HCT116 (cell line): ENCODE data around the gene GPR12. TPM values are rescaled to one million over a fixed set of nuclear protein-coding genes. Genes with fewer than 3 reads are reported as not detected.

Experiments
- ATAC-seq: fragments of 200-7000 bp; cut with Tn5 transposase; 2 replicates; pipeline ENCODE4 v1.9.1; 2020; ENCODE audit warnings: mild to moderate bottlenecking, moderate library complexity
- BruUV-seq: library from RNA; stranded (reverse); fragments of 400-500 nt; replicated peaks from 2 replicates; lab custom pipeline; 2021; lab: Mats Ljungman, UMichigan
- CTCF ChIA-PET: fragments of 300-600 bp; sonication (Branson Sonifier 250); formaldehyde crosslinking; loops from one replicate; lab custom pipeline; 2021; ENCODE audit warnings: antibody characterized with exemption; lab: Charles Lee
- POLR2A ChIA-PET: fragments of 300-600, 350-600 bp; sonication (Branson Sonifier 250); formaldehyde crosslinking; loops from one replicate; lab custom pipeline; 2021; ENCODE audit warnings: antibody characterized with exemption; lab: Charles Lee
- RAD21 ChIA-PET, 2 experiments: fragments of 300-600 bp; sonication (Branson Sonifier 250); formaldehyde crosslinking; loops; one replicate each; lab custom pipeline; 2023; ENCODE audit warnings: low total read pairs in 2 of 2; ENCODE audit not compliant: uncharacterized antibody in 2 of 2, unreplicated experiment in 2 of 2, low non-redundant PET in 1 of 2; lab: Charles Lee
- DNase-seq: peaks from one replicate; pipeline ENCODE4 v3.0.0-alpha.2; 2010; ENCODE audit warnings: low read depth, low spot score
- H2AFZ ChIP-seq: fragments of 200-600 bp; shearing (Covaris generic), sonication (generic); 2 replicates; pipeline ENCODE4 v1.6.1; 2017; ENCODE audit warnings: low read depth, mixed run types, mixed read lengths, antibody characterized with exemption, low read length; ENCODE audit not compliant: poor library complexity, severe bottlenecking
- H3K27ac ChIP-seq: 2 replicates; pipeline ENCODE4 v1.5.1; 2012; ENCODE audit warnings: low read depth, low read length
- H3K27me3 ChIP-seq: fragments of 200-600 bp; sonication (generic); 2 replicates; pipeline ENCODE4 v1.6.1; 2016; ENCODE audit warnings: mixed run types, low read length, mixed read lengths; ENCODE audit not compliant: insufficient read depth
- H3K36me3 ChIP-seq, 2 experiments: fragments of 200-500 bp in 1 of 2; fragments of 200-600 bp in 1 of 2; sonication (Bioruptor generic) in 1 of 2; sonication (generic) in 1 of 2; 2 replicates each; pipeline versions ENCODE4 v1.5.1 to v1.6.1; 2014 to 2016; ENCODE audit warnings: low read length in 2 of 2, inconsistent platforms in 1 of 2, mixed read lengths in 1 of 2, mixed run types in 1 of 2; ENCODE audit not compliant: insufficient read depth in 2 of 2, control insufficient read depth in 1 of 2
- H3K4me1 ChIP-seq, 2 experiments: fragments of 200-600 bp in 1 of 2; sonication (generic) in 1 of 2; 2 replicates each; pipeline versions ENCODE4 v1.5.1 to v1.6.1; 2012 to 2017; ENCODE audit warnings: low read length in 2 of 2, inconsistent platforms in 1 of 2, mild to moderate bottlenecking in 1 of 2, mixed read lengths in 1 of 2, mixed run types in 1 of 2, moderate library complexity in 1 of 2; ENCODE audit not compliant: insufficient read depth in 2 of 2, control insufficient read depth in 1 of 2
- H3K4me2 ChIP-seq: fragments of 200-600 bp; sonication (generic); 2 replicates; pipeline ENCODE4 v1.6.1; 2017; ENCODE audit warnings: mixed run types, low read length, mixed read lengths
- H3K4me3 ChIP-seq, 2 experiments: fragments of 200-600 bp in 1 of 2; sonication (generic) in 1 of 2; replicated peaks in 1 of 2; 2 replicates each; pipeline ENCODE4 v1.5.1; 2011 to 2016; ENCODE audit warnings: low read length in 2 of 2, control low read depth in 1 of 2, low read depth in 1 of 2, mild to moderate bottlenecking in 1 of 2, mixed read lengths in 1 of 2, mixed run types in 1 of 2
- H3K79me2 ChIP-seq: fragments of 200-600 bp; sonication (generic); 2 replicates; pipeline ENCODE4 v1.6.1; 2017; ENCODE audit warnings: mild to moderate bottlenecking, mixed run types, low read length, moderate library complexity, mixed read lengths; ENCODE audit not compliant: insufficient read depth
- H3K9ac ChIP-seq: fragments of 200-600 bp; sonication (generic); 2 replicates; pipeline ENCODE4 v1.6.1; 2016; ENCODE audit warnings: low read length, mixed read lengths
- H3K9me2 ChIP-seq: fragments of 200-600 bp; sonication (generic), shearing (Covaris generic); 2 replicates; pipeline ENCODE4 v1.6.1; 2017; ENCODE audit warnings: mixed run types, mild to moderate bottlenecking, moderate library complexity; ENCODE audit not compliant: insufficient read depth
- H3K9me3 ChIP-seq, 2 experiments: fragments of 200-500 bp in 1 of 2; fragments of 200-600 bp in 1 of 2; sonication (Bioruptor generic) in 1 of 2; sonication (generic) in 1 of 2; 2 replicates each; pipeline ENCODE4 v1.6.1; 2014 to 2017; ENCODE audit warnings: low read length in 2 of 2, mixed read lengths in 2 of 2, inconsistent platforms in 1 of 2, low read depth in 1 of 2, mild to moderate bottlenecking in 1 of 2, mixed run types in 1 of 2, moderate library complexity in 1 of 2; ENCODE audit not compliant: control insufficient read depth in 1 of 2, insufficient read depth in 1 of 2
- H4K20me1 ChIP-seq: fragments of 200-600 bp; sonication (generic), shearing (Covaris generic); 2 replicates; pipeline ENCODE4 v1.6.1; 2017; ENCODE audit warnings: mixed run types, mild to moderate bottlenecking, moderate library complexity; ENCODE audit not compliant: insufficient read depth
- CBX3 ChIP-seq: IDR thresholded peaks from 2 replicates; pipeline ENCODE4 v1.6.1; 2012; ENCODE audit warnings: low read depth
- CEBPB ChIP-seq: IDR thresholded peaks from 2 replicates; pipeline ENCODE4 v1.6.1; 2012; ENCODE audit warnings: low read depth
- CTCF ChIP-seq, 3 experiments: fragments of 200-600 bp in 1 of 3; sonication (generic) in 1 of 3; IDR thresholded peaks in 2 of 3; conservative IDR thresholded peaks in 1 of 3; 2 replicates each; pipeline ENCODE4 v1.5.1; 2012 to 2017; ENCODE audit warnings: low read depth in 2 of 3, low read length in 2 of 3, antibody characterized with exemption in 1 of 3, borderline replicate concordance in 1 of 3, control low read depth in 1 of 3, mild to moderate bottlenecking in 1 of 3, mixed read lengths in 1 of 3, mixed run types in 1 of 3, moderate library complexity in 1 of 3; ENCODE audit not compliant: insufficient read depth in 1 of 3
- ELF1 ChIP-seq: IDR thresholded peaks from 2 replicates; pipeline ENCODE4 v1.6.1; 2012; ENCODE audit warnings: low read depth, borderline replicate concordance
- POLR2A ChIP-seq: IDR thresholded peaks from 2 replicates; pipeline ENCODE4 v1.7.0; 2011; ENCODE audit warnings: borderline replicate concordance; ENCODE audit not compliant: insufficient read depth, insufficient read length; ENCODE audit errors: extremely low read depth
- TCF7L2 ChIP-seq: IDR thresholded peaks from 2 replicates; pipeline ENCODE4 v1.7.0; 2011; ENCODE audit warnings: borderline replicate concordance, inconsistent platforms; ENCODE audit not compliant: insufficient read depth, insufficient read length; ENCODE audit errors: extremely low read depth
- YY1 ChIP-seq: IDR thresholded peaks from 2 replicates; pipeline ENCODE4 v1.6.1; 2011; ENCODE audit warnings: low read length, low read depth, moderate library complexity, mild to moderate bottlenecking; ENCODE audit not compliant: insufficient replicate concordance; ENCODE audit errors: extremely low read depth
- ZBTB33 ChIP-seq: IDR thresholded peaks from 2 replicates; pipeline ENCODE4 v1.6.1; 2011; ENCODE audit warnings: mild to moderate bottlenecking, low read length, moderate library complexity; ENCODE audit not compliant: insufficient replicate concordance; ENCODE audit errors: extremely low read depth
- ZNF274 ChIP-seq: fragments of 200-500 bp; sonication (Bioruptor generic); IDR thresholded peaks from 2 replicates; pipeline ENCODE4 v1.6.1; 2014; ENCODE audit warnings: mild to moderate bottlenecking, low read depth, low read length, inconsistent platforms
- intact Hi-C: fragments of 100-400 bp; cut with micrococcal nuclease; formaldehyde crosslinking; loops from 2 replicates; pipeline ENCODE4 v1.10.0; 2022
- total RNA-seq: library from RNA; stranded (reverse); gene quantifications from one replicate; pipeline ENCODE4 v1.2.1, GENCODE V29; 2021; ENCODE audit not compliant: unreplicated experiment

The GPR12 gene
- total RNA-seq, 1 experiment from 2014 or later = not detected

GRCh38 chr13:26718872-26719271 lies 41.7 kb downstream of the GPR12 start:
- H4K20me1 ChIP-seq = no peaks in the 10 kb centered on the region
- ChIA-PET RAD21 (no interaction called here), POLR2A (no interaction called here)
- no peak overlapping the region for H3K4me2 ChIP-seq
- no peak overlapping the region for H3K27ac ChIP-seq
- no peak overlapping the region for H2AFZ ChIP-seq
- no peak overlapping the region for H3K4me3 ChIP-seq
- BruUV-seq = no TSS peak
- H3K27me3 ChIP-seq = 0 out of 2 replicates have a peak, but pooled peaks cover 8% of the 10 kb centered on the region
- H3K9me2 ChIP-seq = no peaks in the 10 kb centered on the region
- ATAC-seq = no peak
- H3K9me3 ChIP-seq = no peaks in the 10 kb centered on the region
- H3K9ac ChIP-seq = no peak overlapping the region
- intact Hi-C loops = no loop called here
- no peak for DNase-seq
- TF ChIP-seq POLR2A = no peak
- TF ChIP-seq, all 23 proteins: peak for 0
- Histone ChIP-seq H3K79me2 (no peaks in the 10 kb centered on the region), H3K4me1 (no peaks in the 10 kb centered on the region), H3K36me3 (no peaks in the 10 kb centered on the region)
- CTCF ChIA-PET = interaction anchor here (1.4 to 2.9 kb wide), 2 partner anchors 20 to 154 kb away, joined by 5 to 12 read pairs; no protein-coding TSS in a partner anchor

- DNase-seq (no peak), ATAC-seq (no peak)
- no peaks in the 10 kb centered on the region for H3K36me3 ChIP-seq
- no peak overlapping the region for H3K4me2 ChIP-seq
- H3K4me3 ChIP-seq = no peak overlapping the region
- no peaks in the 10 kb centered on the region for H3K9me3 ChIP-seq
- intact Hi-C loops = no loop called here
- no peak overlapping the region for H2AFZ ChIP-seq
- CTCF ChIA-PET = no interaction called here
- H3K27ac ChIP-seq = no peak overlapping the region
- no peaks in the 10 kb centered on the region for H4K20me1 ChIP-seq
- no peaks in the 10 kb centered on the region for H3K79me2 ChIP-seq
- no peak overlapping the region for H3K9ac ChIP-seq
- POLR2A ChIA-PET = no interaction called here
- no TSS peak for BruUV-seq
- 0 out of 2 replicates have a peak, but pooled peaks cover 8% of the 10 kb centered on the region for H3K27me3 ChIP-seq
- TF ChIP-seq YY1 (no peak), ELF1 (no peak), CEBPB (no peak), TCF7L2 (no peak), ZNF274 (no peak), ZBTB33 (no peak), CBX3 (no peak), CTCF (IDR thresholded peaks at IDR 0.05 in 2 of 3, conservative IDR thresholded peaks at IDR 0.05 in 1 of 3; ENCODE audit: borderline replicate concordance in 1 of 3, insufficient read depth in 1 of 3, low read depth in 2 of 3, low read length in 2 of 3) (no peak)
- RAD21 ChIA-PET = no interaction called here
- no peaks in the 10 kb centered on the region for H3K9me2 ChIP-seq
- H3K4me1 ChIP-seq = no peaks in the 10 kb centered on the region
These were observed 42.4 kb downstream of the GPR12 start for GRCh38 chr13:26718146-26718545.
